ENCODE results near the gene COA8. TPM values are rescaled to one million over a fixed set of nuclear protein-coding genes. Genes with fewer than 3 reads are reported as not detected.

COA8 gene
- total and polyA plus RNA-seq, 2 of the 8 experiments (the other 6 are each of a cell fraction or from before 2014, with no cell fraction given) = 7.1 to 35.5 TPM

GRCh38 chr14:103543140-103543539, 19.6 kb upstream of the COA8 start:
- Histone ChIP-seq H3K56ac (replicated peaks; ENCODE audit: insufficient read length, low read depth, low read length) (peak overlapping the region; percentile 32), H3K23ac (ENCODE audit: insufficient read length) (no peak overlapping the region), H3K4me1 (replicated peaks in 1 of 4; ENCODE audit: control insufficient read depth in 3 of 4, insufficient read depth in 4 of 4, low read length in 3 of 4) (peaks cover 0 to 34% (median 29%) of the 10 kb centered on the region in 4 experiments; a peak in 6 of 7 replicates), H2BK20ac (ENCODE audit: low read length) (peak overlapping the region; percentile 100), H3K14ac (ENCODE audit: insufficient read length) (no peak overlapping the region), H3K23me2 (ENCODE audit: low read depth, low read length) (no peaks in the 10 kb centered on the region), H3K27me3 (replicated peaks in 1 of 4; ENCODE audit: control insufficient read depth in 3 of 4, extremely low read depth in 1 of 4, insufficient read depth in 3 of 4, low read length in 3 of 4) (no peaks in the 10 kb centered on the region; a peak in 2 of 7 replicates), H3K9ac (replicated peaks in 1 of 4; ENCODE audit: extremely low read depth in 1 of 4, low read depth in 3 of 4, low read length in 3 of 4) (peak overlapping the region in 2 of 4 experiments; percentile 29; a peak in 3 of 7 replicates), H3K4ac (replicated peaks; ENCODE audit: insufficient read length, low read depth, low read length) (peak overlapping the region; percentile 99), H3K27ac (ENCODE audit: low read depth, low read length) (peak overlapping the region; percentile 94; the same call in 1 of the 2 replicates), H3K79me1 (ENCODE audit: low read depth, low read length) (no peaks in the 10 kb centered on the region), H2AFZ (ENCODE audit: low read length) (no peak overlapping the region), H2AK5ac (ENCODE audit: low read depth, low read length) (peak overlapping the region; percentile 56; the same call in 1 of the 2 replicates), H2BK15ac (ENCODE audit: low read length) (peak overlapping the region; percentile 98; the same call in 1 of the 2 replicates), H3K4me3 (ENCODE audit: extremely low read depth in 1 of 4, insufficient read depth in 2 of 4, low read depth in 3 of 4, low read length in 4 of 4) (peak overlapping the region in 1 of 4 experiments; percentile 50; a peak in 2 of 8 replicates), H2BK120ac (replicated peaks; ENCODE audit: low read depth, low read length) (peak overlapping the region; percentile 97), H3K18ac (ENCODE audit: extremely low read depth, low read length) (peak overlapping the region; percentile 86), H4K8ac (ENCODE audit: extremely low read depth, insufficient read depth, low read length) (peak overlapping the region; percentile 93), H2BK12ac (ENCODE audit: low read depth, low read length) (peak overlapping the region; percentile 100; the same call in 1 of the 2 replicates), H3K36me3 (ENCODE audit: control insufficient read depth in 2 of 4, insufficient read depth in 4 of 4, low read length in 3 of 4) (no peaks in the 10 kb centered on the region), H3K79me2 (ENCODE audit: control insufficient read depth in 1 of 2, insufficient read depth in 2 of 2, low read length in 2 of 2) (no peaks in the 10 kb centered on the region), H2BK5ac (ENCODE audit: low read depth, low read length) (peak overlapping the region; percentile 99; the same call in 1 of the 2 replicates), H4K20me1 (replicated peaks in 1 of 2; ENCODE audit: control insufficient read depth in 1 of 2, insufficient read depth in 2 of 2, low read length in 2 of 2) (peaks cover 0 to 8% of the 10 kb centered on the region in 2 experiments), H3K9me3 (ENCODE audit: insufficient read depth in 2 of 2, low read depth in 1 of 2, low read length in 1 of 2) (no peaks in the 10 kb centered on the region), H3K4me2 (ENCODE audit: insufficient read depth in 1 of 2, low read depth in 2 of 2, low read length in 2 of 2) (peak overlapping the region; percentile 40 to 86), H4K91ac (replicated peaks; ENCODE audit: insufficient read length, low read length) (peak overlapping the region; percentile 100), H4K5ac (ENCODE audit: insufficient read length, low read depth, low read length) (peak overlapping the region; percentile 80)
- DNase-seq (ENCODE audit: low read depth in 1 of 2, low spot score in 2 of 2) (no peak), FAIRE-seq (no peak)
- no peak for TF ChIP-seq CBX8 (IDR thresholded peaks at IDR 0.05; ENCODE audit: borderline replicate concordance, low read depth, low read length)
- TF ChIP-seq BACH1 (IDR thresholded peaks at IDR 0.05; ENCODE audit: low read length) = no peak
- TF ChIP-seq KDM4A (IDR thresholded peaks at IDR 0.05; ENCODE audit: low read depth, low read length, severe bottlenecking) = peak; percentile 2
- ChIA-PET CTCF (ENCODE audit: partially characterized antibody) (interaction anchor here (0.9 to 28.8 kb wide), 7 partner anchors 9 to 438 kb away, joined by 3 to 921 read pairs (median 4); partner anchors contain the start of genes CKB and TRMT61A), POLR2A (ENCODE audit: partially characterized antibody) (interaction anchor here (1.6 to 29.8 kb wide), 6 partner anchors 10 to 209 kb away, joined by 3 to 844 read pairs (median 20); partner anchors contain the start of genes BAG5, CKB, COA8 and EIF5)
- WGBS, 2 experiments (ENCODE audit: extremely low coverage in 1 of 2, insufficient coverage in 1 of 2, insufficient read length in 1 of 2, insufficient replicate concordance in 2 of 2, low coverage in 1 of 2, low lambda C conversion rate in 2 of 2, missing lambda C conversion rate in 1 of 2) = 75% methylated on average over 5 of the region's 10 CpGs; no CpG with 5 or more reads in 1 of the 2 experiments

All from H1 (cell line).